Kidney epithelial cell (primary cell): Measurements from ENCODE around the gene GNRH2. TPM values are rescaled to one million over a fixed set of nuclear protein-coding genes. Genes with fewer than 3 reads are reported as not detected.

Experiments
- DNase-seq: peaks from one replicate; pipeline ENCODE4 v3.0.0-alpha.2; 2010; ENCODE audit warnings: low read depth
- H3K27me3 ChIP-seq: 2 replicates; pipeline ENCODE4 v1.6.0; 2011; ENCODE audit warnings: low read length; ENCODE audit not compliant: control insufficient read depth, insufficient read depth
- H3K36me3 ChIP-seq: 2 replicates; pipeline ENCODE4 v1.5.1; 2011; ENCODE audit warnings: low read length; ENCODE audit not compliant: control insufficient read depth, insufficient read depth
- H3K4me3 ChIP-seq: 2 replicates; pipeline ENCODE4 v1.5.1; 2011; ENCODE audit warnings: low read depth, mild to moderate bottlenecking, control low read depth, low read length
- CTCF ChIP-seq: IDR thresholded peaks from 2 replicates; pipeline ENCODE4 v1.5.1; 2011; ENCODE audit warnings: mild to moderate bottlenecking, moderate library complexity, low read length, control low read depth, inconsistent platforms; ENCODE audit not compliant: insufficient read depth, poor library complexity, severe bottlenecking
- total RNA-seq: library from RNA; depleted of rRNA; stranded (reverse); fragments of >200 nt; gene quantifications from 2 replicates; pipeline ENCODE4 v1.2.3, GENCODE V29; 2015

GNRH2 gene
- total RNA-seq, 1 donor from 2014 or later = not detected

GRCh38 chr20:3044336-3044965, 1.0 kb downstream of the GNRH2 start:
- no peak for TF ChIP-seq CTCF
- no peaks in the 10 kb centered on the region for H3K27me3 ChIP-seq
- no peak overlapping the region for H3K4me3 ChIP-seq
- DNase-seq = no peak
- peaks cover 6% of the 10 kb centered on the region for H3K36me3 ChIP-seq

GRCh38 chr20:3045042-3045815, 1.8 kb downstream of the GNRH2 start:
- Histone ChIP-seq H3K4me3 (peak overlapping the region; percentile 54), H3K27me3 (no peaks in the 10 kb centered on the region), H3K36me3 (peaks cover 7% of the 10 kb centered on the region)
- no peak for TF ChIP-seq CTCF
- DNase-seq = no peak

- TF ChIP-seq CTCF = no peak
- Histone ChIP-seq H3K27me3 (no peaks in the 10 kb centered on the region), H3K4me3 (peak within 1 kb of the TSS; percentile 54), H3K36me3 (peaks cover 6% of the 10 kb centered on the region)
- DNase-seq = no peak
Measured at GRCh38 chr20:3045816-3046676, 2.6 kb downstream of the GNRH2 start, which contains the start of gene MRPS26. Gene MRPS26 (plus strand): TSS chr20:3046052. CDS start chr20:3046069, 17 bp downstream.

- peaks cover 6% of the 10 kb centered on the region for H3K36me3 ChIP-seq
- TF ChIP-seq CTCF = no peak
- DNase-seq = no peak
- no peaks in the 10 kb centered on the region for H3K27me3 ChIP-seq
- peak overlapping the region; percentile 54 for H3K4me3 ChIP-seq
Measured at GRCh38 chr20:3046677-3047462, 3.4 kb downstream of the GNRH2 start.
